ENCODE data around the gene ZNG1A.
"Not testable (repeated sequence)": the region's sequence is repeated elsewhere in the genome, so short reads cannot be mapped to it uniquely, and the experiment has no call there.

Gene ZNG1A

DNA sequence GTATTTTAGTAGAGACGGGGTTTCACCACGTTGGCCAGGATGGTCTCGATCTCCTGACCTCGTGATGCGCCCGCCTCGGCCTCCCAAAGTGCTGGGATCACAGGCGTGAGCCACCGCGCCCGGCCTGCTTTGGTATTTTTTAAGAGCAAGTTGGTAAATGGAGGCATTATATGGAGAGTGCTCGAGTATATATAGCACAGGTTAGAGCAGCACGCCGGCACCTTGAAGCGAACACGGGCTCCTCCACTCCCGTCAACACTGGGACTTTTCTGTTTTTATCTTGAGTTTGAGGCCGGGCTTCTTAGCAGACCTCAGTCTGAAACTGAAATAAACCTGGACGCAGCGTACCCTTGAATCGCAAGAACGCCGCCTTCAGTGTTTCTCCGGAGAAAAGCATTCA is 35.0 kb upstream of the ZNG1A start:
- H3K4me3 Mint-ChIP-seq, result peak overlapping the region; percentile 91
- H3K36me3 Mint-ChIP-seq, result peaks cover 22% of the 10 kb centered on the region
- not testable (repeated sequence) for H3K9me3 Mint-ChIP-seq, DNase-seq
- H3K27me3 Mint-ChIP-seq, result peaks cover 15% of the 10 kb centered on the region
- peaks cover 32% of the 10 kb centered on the region for H3K4me1 Mint-ChIP-seq
- CTCF ChIA-PET, result interaction anchor here (1.1 to 1.5 kb wide), 4 partner anchors 53 to 102 kb away, joined by 3 to 7 read pairs (median 5); no protein-coding TSS in a partner anchor
- H3K27ac Mint-ChIP-seq, result peak overlapping the region; percentile 67

DNA sequence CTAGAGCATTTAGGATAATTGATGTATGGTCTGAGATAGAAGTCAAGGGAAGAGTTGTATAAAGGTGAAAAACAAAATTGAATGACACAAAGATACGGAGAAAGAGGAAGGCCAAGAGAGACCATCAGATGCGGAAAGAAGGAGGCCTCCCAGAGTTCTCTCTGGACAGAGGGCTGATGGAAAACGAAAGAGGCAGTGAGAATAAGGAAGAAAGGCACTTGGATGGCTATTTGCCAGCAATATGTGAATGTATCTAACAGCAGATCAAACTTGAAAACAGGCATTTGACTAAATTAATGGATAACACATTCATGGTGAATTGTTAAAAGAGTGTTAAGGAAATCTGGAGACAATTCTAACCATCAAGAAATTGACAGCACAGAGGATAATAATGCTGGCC is 33.4 kb upstream of the ZNG1A start:
- H3K9me3 Mint-ChIP-seq, result no peaks in the 10 kb centered on the region

DNA sequence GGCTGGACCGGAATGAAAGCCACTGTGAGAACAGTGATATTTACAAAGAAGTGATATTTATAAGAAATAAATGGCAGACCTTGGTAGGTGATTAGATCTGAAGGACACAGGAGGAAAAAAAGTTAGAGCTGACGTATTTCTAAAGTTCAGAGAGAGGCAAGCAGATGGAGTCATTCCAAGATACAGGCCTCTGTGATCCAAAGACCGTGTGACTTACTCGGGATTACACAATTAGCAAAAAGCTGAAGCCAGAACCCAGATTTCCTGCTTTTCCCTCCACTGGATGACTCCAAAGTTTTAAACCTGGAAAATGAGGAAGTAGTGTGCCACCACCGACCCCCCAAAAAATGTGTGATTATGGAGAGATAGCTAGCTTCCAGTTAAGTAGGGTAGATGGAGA is 32.7 kb upstream of the ZNG1A start:
- no peak overlapping the region for H3K4me3 Mint-ChIP-seq
- no peak for DNase-seq
- H3K27ac Mint-ChIP-seq, result no peak overlapping the region
- peaks cover 6% of the 10 kb centered on the region for H3K36me3 Mint-ChIP-seq
- H3K27me3 Mint-ChIP-seq, result peaks cover 20% of the 10 kb centered on the region
- H3K9me3 Mint-ChIP-seq, result no peaks in the 10 kb centered on the region
- peaks cover 16% of the 10 kb centered on the region for H3K4me1 Mint-ChIP-seq
- CTCF ChIA-PET, result interaction anchor here (1.1 kb wide), 1 partner anchor 86 kb away, joined by 3 read pairs; no protein-coding TSS in a partner anchor

More for the DNA sequence above, 33.4 kb upstream of the ZNG1A start:
- peaks cover 24% of the 10 kb centered on the region for H3K4me1 Mint-ChIP-seq
- H3K27me3 Mint-ChIP-seq, result peaks cover 20% of the 10 kb centered on the region
- no peak overlapping the region for H3K4me3 Mint-ChIP-seq
- H3K27ac Mint-ChIP-seq, result no peak overlapping the region
- no peak for DNase-seq
- CTCF ChIA-PET, result interaction anchor here (1.1 kb wide), 1 partner anchor 85 kb away, joined by 3 read pairs; no protein-coding TSS in a partner anchor
- peaks cover 13% of the 10 kb centered on the region for H3K36me3 Mint-ChIP-seq

DNA sequence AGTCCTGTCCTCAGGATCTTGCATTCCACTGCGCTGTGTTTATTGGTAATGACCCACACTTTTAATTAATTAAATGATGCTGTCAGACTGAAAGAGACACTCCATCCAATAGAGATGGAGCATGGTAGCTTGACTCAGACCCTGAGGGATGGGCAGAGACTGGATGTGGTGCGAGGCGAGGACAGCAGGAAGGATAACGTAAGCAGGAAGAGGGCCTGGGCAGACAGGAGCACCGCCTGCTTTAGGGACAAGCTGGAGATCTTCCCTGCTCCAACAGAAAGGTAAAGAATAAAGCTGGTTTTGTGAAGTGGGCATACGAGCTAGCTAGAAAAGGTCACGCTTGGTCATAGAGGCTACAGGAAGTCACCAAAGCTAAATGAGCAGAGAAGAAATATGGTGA is 32.2 kb upstream of the ZNG1A start:
- Mint-ChIP-seq H3K27me3 (peaks cover 20% of the 10 kb centered on the region), H3K9me3 (no peaks in the 10 kb centered on the region), H3K27ac (no peak overlapping the region), H3K4me1 (peaks cover 13% of the 10 kb centered on the region), H3K4me3 (no peak overlapping the region), H3K36me3 (peaks cover 4% of the 10 kb centered on the region)
- CTCF ChIA-PET, result interaction anchor here (1.1 kb wide), 1 partner anchor 86 kb away, joined by 3 read pairs; no protein-coding TSS in a partner anchor
- no peak for DNase-seq

DNA sequence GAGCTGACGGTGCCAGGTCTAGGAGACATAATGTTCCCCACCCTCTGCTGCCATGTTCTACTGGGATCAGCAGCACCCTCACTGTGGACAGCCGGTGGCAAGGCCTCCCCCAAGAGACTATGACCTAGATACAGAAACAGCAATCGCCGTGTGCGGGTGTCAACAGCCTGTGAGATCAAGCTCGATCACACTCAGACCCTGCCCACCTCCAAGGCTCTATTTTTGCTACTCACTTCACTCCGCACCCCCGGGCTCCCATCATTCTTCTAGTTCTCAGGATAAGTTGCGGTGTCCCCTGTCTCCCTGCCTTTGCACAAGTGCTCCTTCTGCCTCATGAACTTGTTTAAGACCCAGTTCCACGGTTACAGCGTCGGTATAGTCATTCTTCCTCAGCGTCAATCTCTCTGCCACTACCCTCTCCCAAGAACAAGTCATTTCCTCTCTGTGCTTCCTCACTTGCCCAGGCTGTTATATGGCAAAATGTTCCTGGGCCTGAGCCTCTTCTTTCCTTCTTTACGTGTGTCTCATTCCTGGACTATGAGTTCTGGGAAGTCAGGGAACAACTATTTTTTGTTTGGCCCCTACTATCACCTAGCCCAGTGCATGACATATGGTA is 30.4 kb upstream of the ZNG1A start:
- Mint-ChIP-seq H3K36me3 (no peaks in the 10 kb centered on the region), H3K27me3 (peaks cover 19% of the 10 kb centered on the region)

DNA sequence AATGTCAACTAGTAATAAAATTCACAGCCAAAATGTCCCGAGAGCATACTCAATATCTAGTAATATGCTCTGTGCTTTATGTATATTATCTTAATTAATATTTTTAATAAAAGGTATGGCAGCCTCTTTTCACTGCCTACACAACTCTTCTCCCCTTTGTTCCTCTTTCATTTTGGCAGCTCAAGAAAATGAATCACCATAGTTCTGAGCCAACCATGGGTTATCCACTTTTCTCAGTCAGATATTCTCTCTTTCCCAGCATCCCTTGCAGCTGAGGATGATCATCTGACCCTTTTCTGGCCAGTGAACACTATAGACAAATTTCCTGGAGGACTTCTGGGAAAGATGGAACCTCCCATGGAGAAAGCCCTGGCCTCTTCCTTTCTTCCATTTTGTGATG is 27.6 kb upstream of the ZNG1A start:
- CTCF ChIA-PET, result no interaction called here
- Mint-ChIP-seq H3K4me3 (no peak overlapping the region), H3K4me1 (no peaks in the 10 kb centered on the region), H3K36me3 (no peaks in the 10 kb centered on the region), H3K9me3 (no peaks in the 10 kb centered on the region), H3K27ac (no peak overlapping the region), H3K27me3 (peaks cover 19% of the 10 kb centered on the region)
- DNase-seq, result no peak

More for the DNA sequence above, 30.4 kb upstream of the ZNG1A start:
- CTCF ChIA-PET, result no interaction called here
- no peak for DNase-seq
- Mint-ChIP-seq H3K27ac (no peak overlapping the region), H3K9me3 (no peaks in the 10 kb centered on the region), H3K4me3 (no peak overlapping the region), H3K4me1 (peaks cover 3% of the 10 kb centered on the region)

DNA sequence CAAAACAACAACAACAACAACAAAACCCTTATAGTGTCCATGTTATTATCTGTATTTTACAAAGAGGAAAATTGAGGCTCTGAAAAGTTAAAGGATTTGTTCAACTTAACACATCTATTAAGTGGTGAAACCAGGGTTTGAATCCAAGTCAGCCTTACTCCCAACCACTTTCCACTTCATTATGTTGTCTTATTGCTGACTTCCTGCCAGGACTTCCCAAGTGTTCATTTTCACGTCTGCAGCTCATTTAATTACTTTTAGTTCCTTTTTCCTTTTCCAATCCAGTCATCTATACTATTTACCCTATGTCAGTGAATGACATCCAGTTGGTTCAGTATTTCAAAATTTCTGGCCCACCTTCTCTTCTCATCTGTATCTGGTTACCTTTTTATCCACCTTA is 20.7 kb upstream of the ZNG1A start:
- H3K36me3 Mint-ChIP-seq, CTCF ChIA-PET, H3K27ac Mint-ChIP-seq, H3K4me3 Mint-ChIP-seq, DNase-seq, H3K4me1 Mint-ChIP-seq, H3K9me3 Mint-ChIP-seq, H3K27me3 Mint-ChIP-seq: not testable (repeated sequence)

DNA sequence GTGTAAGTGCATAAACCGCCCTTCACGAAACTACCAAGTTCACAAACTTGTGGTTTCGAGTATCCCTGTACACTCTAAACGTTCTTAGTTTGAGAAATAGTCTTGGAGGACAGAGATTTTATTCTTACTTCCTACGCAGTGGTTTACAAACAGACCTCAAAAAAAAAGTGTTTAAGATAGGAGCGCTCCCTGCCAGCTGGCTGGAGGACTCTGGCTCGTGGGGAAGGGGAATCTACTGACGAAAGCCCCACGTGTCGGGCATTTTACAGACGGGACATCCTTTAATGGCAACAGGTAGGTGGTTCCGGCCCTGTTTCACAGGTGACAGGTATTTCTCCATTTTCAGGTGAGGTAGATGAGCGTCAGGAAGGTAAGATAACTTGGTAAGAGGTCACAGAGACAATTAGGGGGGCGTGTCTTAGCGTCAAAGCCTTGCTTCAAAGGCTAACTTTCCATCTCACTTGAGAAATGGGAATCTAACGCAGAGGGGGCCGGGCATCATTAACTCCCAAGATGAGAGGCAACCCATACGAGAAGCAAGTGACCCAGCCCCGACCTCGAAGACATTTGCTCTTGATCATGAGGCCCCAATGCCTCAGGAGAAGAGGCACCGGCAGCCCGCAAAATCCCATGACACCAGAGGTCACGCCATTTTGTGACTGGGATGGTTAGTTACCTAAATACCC is 573 bp downstream of the ZNG1A start:
- peaks cover 21% of the 10 kb centered on the region for H3K4me1 Mint-ChIP-seq
- H3K27me3 Mint-ChIP-seq, CTCF ChIA-PET, H3K36me3 Mint-ChIP-seq, H3K9me3 Mint-ChIP-seq: not testable (repeated sequence)
- H3K4me3 Mint-ChIP-seq, result peak overlapping the region; percentile 80
- DNase-seq, result peak; percentile 35
- peak overlapping the region; percentile 91 for H3K27ac Mint-ChIP-seq

DNA sequence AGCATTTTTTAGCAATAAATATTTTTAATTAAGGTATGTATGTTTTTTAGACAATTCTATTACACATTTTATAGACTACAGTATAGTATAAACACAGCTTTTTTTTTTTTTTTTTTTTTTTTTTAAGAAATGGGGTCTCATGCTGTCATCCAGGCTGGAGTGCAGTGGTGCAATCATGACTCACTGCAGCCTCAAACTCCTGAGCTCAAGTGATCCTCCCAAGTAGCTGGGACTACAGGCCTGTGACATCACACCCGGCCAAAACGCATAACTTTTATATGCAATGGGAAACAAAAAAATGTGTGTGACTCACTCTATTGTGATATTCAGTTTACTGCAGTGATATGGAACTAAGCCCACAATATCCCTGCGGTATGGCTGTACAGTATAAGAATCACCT is 9.1 kb downstream of the ZNG1A start:
- DNase-seq, H3K36me3 Mint-ChIP-seq, H3K4me1 Mint-ChIP-seq, H3K4me3 Mint-ChIP-seq, H3K27me3 Mint-ChIP-seq, H3K9me3 Mint-ChIP-seq, CTCF ChIA-PET, H3K27ac Mint-ChIP-seq: not testable (repeated sequence)

DNA sequence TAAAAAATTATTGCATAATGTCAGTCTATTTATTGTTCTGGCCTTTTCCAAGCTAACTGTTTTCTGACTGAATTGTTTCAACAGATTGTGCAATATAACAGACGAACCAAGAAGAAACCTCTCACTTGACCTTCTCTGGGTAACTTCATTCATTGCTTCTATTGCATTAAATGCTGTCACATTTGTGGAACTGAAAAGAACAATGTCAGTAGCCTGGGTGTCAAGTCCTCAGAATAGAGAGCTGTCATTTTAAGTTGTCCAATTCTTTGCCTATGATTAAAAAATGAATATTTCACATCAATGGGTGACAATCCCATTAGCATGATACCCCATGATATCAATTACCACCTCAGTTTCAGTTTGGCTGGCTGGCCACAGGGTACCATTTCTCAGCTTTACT is 19.0 kb downstream of the ZNG1A start:
- H3K36me3 Mint-ChIP-seq, H3K4me1 Mint-ChIP-seq, H3K27me3 Mint-ChIP-seq, H3K9me3 Mint-ChIP-seq, CTCF ChIA-PET, DNase-seq, H3K27ac Mint-ChIP-seq, H3K4me3 Mint-ChIP-seq: not testable (repeated sequence)

DNA sequence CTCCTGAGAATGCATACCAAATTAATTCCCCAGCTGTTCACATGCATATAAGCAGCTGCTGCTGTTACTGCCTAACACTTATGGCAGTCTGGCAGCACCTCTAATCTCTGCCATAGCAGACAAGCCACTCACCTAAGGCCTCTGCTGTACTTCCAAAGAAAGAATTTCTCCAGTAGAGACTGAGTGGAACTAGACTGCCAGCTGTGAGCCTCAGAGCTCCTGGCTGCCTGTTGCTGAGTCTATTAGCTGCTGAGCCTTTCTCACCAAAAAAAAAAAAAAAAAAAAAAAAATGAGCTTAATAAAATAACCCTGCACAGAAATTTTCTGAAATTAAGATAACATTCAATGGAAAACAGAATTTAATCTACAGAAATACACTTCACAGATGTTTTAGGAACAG is 27.7 kb downstream of the ZNG1A start:
- H3K36me3 Mint-ChIP-seq, H3K27me3 Mint-ChIP-seq, H3K4me1 Mint-ChIP-seq, H3K9me3 Mint-ChIP-seq, H3K4me3 Mint-ChIP-seq, DNase-seq, CTCF ChIA-PET, H3K27ac Mint-ChIP-seq: not testable (repeated sequence)

DNA sequence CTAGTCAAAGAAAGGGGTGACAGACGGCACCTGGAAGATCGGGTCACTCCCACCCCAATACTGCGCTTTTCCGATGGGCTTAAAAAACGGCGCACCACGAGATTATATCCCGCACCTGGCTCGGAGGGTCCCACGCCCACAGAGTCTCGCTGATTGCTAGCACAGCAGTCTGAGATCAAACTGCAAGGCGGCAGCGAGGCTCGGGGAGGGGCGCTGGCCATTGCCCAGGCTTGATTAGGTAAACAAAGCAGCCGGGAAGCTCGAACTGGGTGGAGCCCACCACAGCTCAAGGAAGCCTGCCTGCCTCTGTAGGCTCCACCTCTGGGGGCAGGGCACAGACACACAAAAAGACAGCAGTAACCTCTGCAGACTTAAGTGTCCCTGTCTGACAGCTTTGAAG is 39.0 kb downstream of the ZNG1A start:
- H3K4me3 Mint-ChIP-seq, H3K36me3 Mint-ChIP-seq, DNase-seq, CTCF ChIA-PET, H3K27ac Mint-ChIP-seq, H3K4me1 Mint-ChIP-seq, H3K9me3 Mint-ChIP-seq, H3K27me3 Mint-ChIP-seq: not testable (repeated sequence)

DNA sequence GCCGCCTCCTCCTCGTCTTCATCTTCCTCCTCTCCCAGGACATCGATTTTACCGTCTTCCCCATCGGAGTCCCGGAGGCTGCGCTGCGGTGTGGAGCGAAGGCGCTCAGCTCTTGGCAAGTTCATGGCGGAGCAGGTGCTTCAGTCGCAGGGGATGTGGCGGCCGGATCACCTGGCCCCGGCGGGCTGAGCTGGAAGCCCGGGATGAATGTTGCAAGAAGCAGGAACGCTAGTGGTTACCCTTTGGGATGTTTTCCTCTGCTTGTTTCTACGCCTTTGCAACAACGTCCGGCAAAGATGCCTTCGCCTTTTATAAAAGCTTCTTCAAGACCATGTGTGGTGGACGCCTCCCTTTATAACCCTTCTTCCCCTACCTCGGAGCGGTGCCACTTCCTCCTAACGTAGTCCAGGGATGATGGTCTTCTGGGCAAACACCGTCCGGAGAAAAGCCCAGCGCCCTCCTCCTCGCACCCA is 60.8 kb downstream of the ZNG1A start, which contains the start of gene FOXD4:
Gene FOXD4, minus strand, starts transcription at position 423 of the 473 bp plus-strand sequence. Its CDS starts 298 bp downstream, at position 125.
- Mint-ChIP-seq H3K4me3 (peak within 1 kb of the TSS; percentile 58), H3K27me3 (peaks cover 49% of the 10 kb centered on the region), H3K4me1 (peaks cover 24% of the 10 kb centered on the region)
- H3K36me3 Mint-ChIP-seq, DNase-seq, CTCF ChIA-PET, H3K9me3 Mint-ChIP-seq, H3K27ac Mint-ChIP-seq: not testable (repeated sequence)

DNA sequence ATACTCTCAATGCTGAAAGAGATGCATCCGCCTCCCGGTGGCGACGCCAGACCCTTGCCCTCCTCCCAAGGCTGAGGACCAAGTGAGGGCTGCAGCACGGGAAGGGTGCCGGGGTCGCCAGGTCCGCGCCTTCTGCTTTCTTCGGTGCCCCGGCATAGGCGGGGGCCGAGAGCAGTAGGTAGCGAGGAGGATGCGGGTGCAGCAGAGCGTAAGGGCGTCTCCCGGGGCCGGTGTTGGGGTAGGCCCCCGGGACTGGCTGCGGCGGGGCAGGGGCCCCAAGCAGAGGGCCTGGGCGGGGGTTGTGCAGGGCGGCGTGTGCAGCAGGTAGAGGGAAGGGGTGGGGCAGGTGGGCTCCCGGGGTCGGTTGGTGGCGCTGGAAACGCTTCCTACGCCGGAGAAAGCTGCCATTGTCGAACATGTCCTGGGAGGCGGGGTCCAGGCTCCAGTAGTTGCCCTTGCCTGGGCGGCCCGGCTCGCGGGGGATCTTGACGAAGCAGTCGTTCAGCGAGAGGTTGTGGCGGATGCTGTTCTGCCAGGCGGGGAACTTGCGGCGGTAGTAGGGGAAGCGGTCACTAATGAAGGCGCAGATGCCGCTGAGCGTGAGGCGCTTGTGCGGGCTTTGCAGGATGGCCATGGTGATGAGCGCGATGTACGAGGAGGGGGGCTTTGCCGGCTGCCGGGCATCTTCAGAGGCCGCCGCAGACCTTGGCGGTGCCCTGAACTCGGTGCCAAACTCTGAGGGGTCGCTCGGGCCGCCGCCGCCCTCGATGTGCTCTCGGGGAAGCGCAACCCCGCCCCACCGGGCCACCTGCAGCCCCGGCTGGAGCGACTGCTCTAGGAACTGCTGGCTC is 61.5 kb downstream of the ZNG1A start:
- H3K27ac Mint-ChIP-seq, H3K36me3 Mint-ChIP-seq, CTCF ChIA-PET, H3K9me3 Mint-ChIP-seq: not testable (repeated sequence)
- DNase-seq, result peak; percentile 43
- peaks cover 56% of the 10 kb centered on the region for H3K27me3 Mint-ChIP-seq
- peaks cover 24% of the 10 kb centered on the region for H3K4me1 Mint-ChIP-seq
- peak overlapping the region; percentile 58 for H3K4me3 Mint-ChIP-seq

Measured in activated naive CD4-positive, alpha-beta T cell treated with anti-CD3 and anti-CD28 coated beads, Interleukin-2, amount 10 ng/mL, durations not matched to agents 7 days and 5 days (primary cell).